ENCODE results near the gene ERBB3. TPM values are rescaled to one million over a fixed set of nuclear protein-coding genes. Genes with fewer than 3 reads are reported as not detected.

Gene ERBB3
- total RNA-seq, 1 experiment from 2014 or later: 64.3 TPM

- TF ChIP-seq ZNF232 (CRISPR knock-in tag; IDR thresholded peaks at IDR 0.05) (no peak; the same call in 1 of the 2 replicates), CREB1 (CRISPR knock-in tag; IDR thresholded peaks at IDR 0.05) (peak; percentile 25; the same call in 1 of the 2 replicates), OVOL2 (CRISPR knock-in tag; IDR thresholded peaks at IDR 0.05; ENCODE audit: borderline replicate concordance) (no peak), TP53 (CRISPR knock-in tag; IDR thresholded peaks at IDR 0.05) (no peak), ZBTB43 (CRISPR knock-in tag; IDR thresholded peaks at IDR 0.05) (no peak), IRF2 (CRISPR knock-in tag; IDR thresholded peaks at IDR 0.05; ENCODE audit: borderline replicate concordance, low read depth) (no peak), HMGA2 (CRISPR knock-in tag; IDR thresholded peaks at IDR 0.05) (no peak), NFATC4 (CRISPR knock-in tag; IDR thresholded peaks at IDR 0.05) (peak; percentile 89), ZNF416 (CRISPR knock-in tag; IDR thresholded peaks at IDR 0.05) (peak; percentile 77; the same call in 1 of the 2 replicates), HMGXB4 (CRISPR knock-in tag; IDR thresholded peaks at IDR 0.05) (0 out of 2 replicates have a peak, but pooled peaks have one; percentile 35), AR (CRISPR knock-in tag; IDR thresholded peaks at IDR 0.05) (peak; percentile 81), E2F5 (CRISPR knock-in tag; IDR thresholded peaks at IDR 0.05) (0 out of 2 replicates have a peak, but pooled peaks have one; percentile 10), GRHL2 (CRISPR knock-in tag; IDR thresholded peaks at IDR 0.05; ENCODE audit: insufficient replicate concordance, severe bottlenecking) (no peak), NR1H2 (CRISPR knock-in tag; IDR thresholded peaks at IDR 0.05) (no peak), RELA (CRISPR knock-in tag; IDR thresholded peaks at IDR 0.05; ENCODE audit: borderline replicate concordance) (no peak), CTCF (IDR thresholded peaks at IDR 0.05) (no peak), PREB (CRISPR knock-in tag; IDR thresholded peaks at IDR 0.05; ENCODE audit: borderline replicate concordance) (no peak; the same call in 1 of the 2 replicates), MXD4 (CRISPR knock-in tag; IDR thresholded peaks at IDR 0.05; ENCODE audit: borderline replicate concordance) (no peak), ZNF219 (CRISPR knock-in tag; IDR thresholded peaks at IDR 0.05; ENCODE audit: borderline replicate concordance) (no peak), IRF1 (CRISPR knock-in tag; IDR thresholded peaks at IDR 0.05) (no peak), NR3C1 (CRISPR knock-in tag; conservative IDR thresholded peaks at IDR 0.05; ENCODE audit: low read depth) (no peak), ZMAT4 (CRISPR knock-in tag; IDR thresholded peaks at IDR 0.05) (peak; percentile 58; the same call in 1 of the 2 replicates)
Observed at GRCh38 chr12:56116267-56117081, 36.5 kb downstream of the ERBB3 start, which contains the start of gene RPL41 (continued).
